Prostate gland (tissue), 2 donors: ENCODE measurements around the gene CEP19. TPM values are rescaled to one million over a fixed set of nuclear protein-coding genes. Genes with fewer than 3 reads are reported as not detected.
"Not testable (repeated sequence)": the region's sequence is repeated elsewhere in the genome, so short reads cannot be mapped to it uniquely, and the experiment has no call there.

Source experiments
- DNase-seq: peaks from one replicate; pipeline ENCODE4 v3.0.0-alpha.2; 2019; ENCODE audit warnings: low spot score
- H3K27ac ChIP-seq, 2 donors: fragments of 200-600 bp; sonication (generic); 2 replicates each; pipeline ENCODE4 v1.5.1; 2017 to 2019
- H3K27me3 ChIP-seq: fragments of 200-600 bp; sonication (generic); replicated peaks from 2 replicates; pipeline ENCODE4 v1.5.1; 2019; ENCODE audit not compliant: insufficient read depth
- H3K36me3 ChIP-seq, 2 donors: fragments of 200-600 bp; sonication (generic); 1 replicate in 1 of 2; 2 replicates in 1 of 2; pipeline versions ENCODE4 v1.5.1 to v1.8.1; 2017 to 2019
- H3K4me1 ChIP-seq: fragments of 200-600 bp; sonication (generic); replicated peaks from 2 replicates; pipeline ENCODE4 v1.5.1; 2019
- H3K4me3 ChIP-seq, 2 donors: fragments of 200-600 bp; sonication (generic); 2 replicates each; pipeline ENCODE4 v1.5.1; 2017 to 2019
- H3K9me3 ChIP-seq: fragments of 200-600 bp; sonication (generic); 2 replicates; pipeline ENCODE4 v1.5.1; 2017
- POLR2A ChIP-seq: fragments of 450-650 bp; IDR thresholded peaks from one replicate; pipeline ENCODE4 v1.6.1; 2016; ENCODE audit warnings: antibody characterized with exemption, mild to moderate bottlenecking
- POLR2AphosphoS5 ChIP-seq: sonication (generic); formaldehyde crosslinking; IDR thresholded peaks from one replicate; pipeline ENCODE4 v1.6.1; 2017; ENCODE audit warnings: antibody characterized with exemption
- WGBS: methylation state at CpG from one replicate; pipeline ENCODE4 v1.1.5; 2018; 5-methylcytosine and 5-hydroxymethylcytosine counted together
- intact Hi-C: fragments of 100-400 bp; cut with DNase I; formaldehyde crosslinking; loops from one replicate; pipeline ENCODE4 v1.14.2; 2022
- total RNA-seq, 2 donors: library from RNA; depleted of rRNA; stranded (reverse); fragments of >200 nt; gene quantifications; one replicate each; pipeline ENCODE4 v1.1.0, GENCODE V29; 2016
- TF ChIP-seq, protein P1 (sequence below), 4 experiments: fragments of 200-600 bp in 2 of 4; fragments of 450-650 bp in 2 of 4; sonication (generic) in 2 of 4; IDR thresholded peaks; 1 replicate in 3 of 4; 2 replicates in 1 of 4; pipeline ENCODE4 v1.5.1; 2016 to 2019; ENCODE audit warnings: antibody characterized with exemption in 4 of 4, mild to moderate bottlenecking in 2 of 4, moderate library complexity in 2 of 4

The CEP19 gene
- total RNA-seq, 2 donors from 2014 or later = 2.2 to 6.3 TPM

GRCh38 chr3:196721097-196721496, 9.0 kb upstream of the CEP19 start:
- no peaks in the 10 kb centered on the region for H3K27me3 ChIP-seq
- H3K4me1 ChIP-seq = no peaks in the 10 kb centered on the region
- intact Hi-C loops = no loop called here
- no peak overlapping the region for H3K4me3 ChIP-seq
- 98% methylated on average over 2 of the region's 2 CpGs for WGBS
- DNase-seq = no peak
- H3K27ac ChIP-seq = no peak overlapping the region
- TF ChIP-seq, protein P1, sequence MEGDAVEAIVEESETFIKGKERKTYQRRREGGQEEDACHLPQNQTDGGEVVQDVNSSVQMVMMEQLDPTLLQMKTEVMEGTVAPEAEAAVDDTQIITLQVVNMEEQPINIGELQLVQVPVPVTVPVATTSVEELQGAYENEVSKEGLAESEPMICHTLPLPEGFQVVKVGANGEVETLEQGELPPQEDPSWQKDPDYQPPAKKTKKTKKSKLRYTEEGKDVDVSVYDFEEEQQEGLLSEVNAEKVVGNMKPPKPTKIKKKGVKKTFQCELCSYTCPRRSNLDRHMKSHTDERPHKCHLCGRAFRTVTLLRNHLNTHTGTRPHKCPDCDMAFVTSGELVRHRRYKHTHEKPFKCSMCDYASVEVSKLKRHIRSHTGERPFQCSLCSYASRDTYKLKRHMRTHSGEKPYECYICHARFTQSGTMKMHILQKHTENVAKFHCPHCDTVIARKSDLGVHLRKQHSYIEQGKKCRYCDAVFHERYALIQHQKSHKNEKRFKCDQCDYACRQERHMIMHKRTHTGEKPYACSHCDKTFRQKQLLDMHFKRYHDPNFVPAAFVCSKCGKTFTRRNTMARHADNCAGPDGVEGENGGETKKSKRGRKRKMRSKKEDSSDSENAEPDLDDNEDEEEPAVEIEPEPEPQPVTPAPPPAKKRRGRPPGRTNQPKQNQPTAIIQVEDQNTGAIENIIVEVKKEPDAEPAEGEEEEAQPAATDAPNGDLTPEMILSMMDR (IDR thresholded peaks at IDR 0.05) = no peak
- TF ChIP-seq POLR2AphosphoS5 = no peak
- no peak for TF ChIP-seq POLR2A
- no peaks in the 10 kb centered on the region for H3K9me3 ChIP-seq
- H3K36me3 ChIP-seq = no peaks in the 10 kb centered on the region

- intact Hi-C loops, H3K36me3 ChIP-seq, H3K4me1 ChIP-seq, DNase-seq, H3K27ac ChIP-seq, H3K9me3 ChIP-seq, H3K4me3 ChIP-seq, H3K27me3 ChIP-seq: not testable (repeated sequence)
- WGBS = 94% methylated on average over 3 of the region's 3 CpGs
Observed at GRCh38 chr3:196717162-196717561, 5.1 kb upstream of the CEP19 start.

DNA sequence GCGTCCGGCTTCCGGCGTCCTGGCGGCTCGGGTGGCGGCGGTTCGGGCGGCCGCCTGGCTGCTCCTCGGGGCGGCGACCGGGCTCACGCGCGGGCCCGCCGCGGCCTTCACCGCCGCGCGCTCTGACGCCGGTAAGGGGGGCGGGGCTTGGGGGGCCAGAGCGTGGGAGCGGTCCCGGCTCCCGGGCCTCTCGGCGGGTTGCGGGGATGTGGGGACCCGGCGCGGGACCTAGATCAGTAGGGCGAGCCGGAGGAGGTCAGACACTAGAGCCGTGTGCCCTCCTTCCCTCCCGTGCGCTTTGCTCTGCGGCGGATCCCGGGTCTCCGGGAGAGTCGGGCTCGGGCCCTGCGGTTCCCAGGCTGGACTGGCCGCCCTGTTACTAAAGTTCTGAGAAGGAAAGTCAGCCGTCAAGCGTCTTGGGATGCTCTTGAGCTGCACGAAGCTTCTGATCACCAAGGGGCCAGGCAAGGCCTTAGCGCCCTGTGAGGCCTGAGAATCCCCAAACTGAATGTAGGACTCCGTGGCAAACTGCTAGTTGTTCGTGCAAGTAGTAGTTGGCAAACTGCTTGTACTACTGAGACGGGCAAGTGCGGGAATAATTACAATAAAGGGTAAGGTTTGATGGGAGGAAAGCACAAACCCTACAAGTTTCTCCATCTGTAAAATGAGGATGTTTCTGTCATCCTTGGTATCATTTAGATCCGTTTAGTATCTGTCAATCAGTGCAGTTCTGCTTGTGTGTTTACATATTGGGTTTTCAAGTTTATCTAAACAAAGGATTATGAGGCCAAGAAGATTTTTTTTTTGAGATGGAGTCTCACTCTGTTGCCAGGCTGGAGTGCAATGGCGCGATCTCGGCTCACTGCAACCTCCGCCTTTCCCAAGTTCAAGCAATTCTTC, 714 bp upstream of the CEP19 start:
- no peaks in the 10 kb centered on the region for H3K27me3 ChIP-seq
- WGBS = 6% methylated on average over 54 of the region's 64 CpGs
- H3K27ac ChIP-seq = peak overlapping the region; percentile 93
- peak; percentile 52 for DNase-seq
- no peaks in the 10 kb centered on the region for H3K9me3 ChIP-seq
- intact Hi-C loops = loop anchor here (2.0 kb wide), 1 partner anchor 28 kb away; no protein-coding TSS in a partner anchor
- no peaks in the 10 kb centered on the region for H3K4me1 ChIP-seq
- TF ChIP-seq, protein P1 (IDR thresholded peaks at IDR 0.05) = peak in 1 of 4 experiments; percentile 34
- TF ChIP-seq POLR2AphosphoS5 (no peak), POLR2A (no peak)
- H3K36me3 ChIP-seq = no peaks in the 10 kb centered on the region
- peak overlapping the region; percentile 77 to 90 for H3K4me3 ChIP-seq

DNA sequence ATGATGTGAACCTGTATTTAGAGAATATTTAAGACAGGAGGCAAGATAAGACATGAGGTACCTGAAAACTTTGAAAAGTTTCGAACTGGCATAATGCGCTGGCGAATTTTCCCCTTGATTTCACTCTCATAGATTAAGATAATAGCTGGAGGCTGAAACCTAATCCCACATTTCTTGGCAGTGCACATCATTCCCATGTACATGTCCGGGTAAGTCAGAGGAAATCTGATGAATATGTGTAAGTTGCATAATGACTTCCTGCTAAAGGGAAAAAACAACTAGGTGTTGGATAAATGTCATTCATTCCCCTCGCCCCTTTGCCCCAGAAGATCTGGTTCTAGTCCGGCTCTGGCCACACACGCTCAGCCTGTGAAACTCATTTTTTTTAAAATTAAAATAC, 3.6 kb downstream of the CEP19 start:
- Histone ChIP-seq H3K36me3 (no peaks in the 10 kb centered on the region), H3K27me3 (no peaks in the 10 kb centered on the region), H3K4me3 (no peak overlapping the region), H3K9me3 (no peaks in the 10 kb centered on the region), H3K4me1 (no peaks in the 10 kb centered on the region), H3K27ac (no peak overlapping the region)
- intact Hi-C loops = no loop called here
- 49% methylated on average over 7 of the region's 7 CpGs for WGBS
- no peak for TF ChIP-seq POLR2A
- no peak for TF ChIP-seq POLR2AphosphoS5
- TF ChIP-seq, protein P1 (IDR thresholded peaks at IDR 0.05) = no peak
- no peak for DNase-seq

- Histone ChIP-seq H3K4me3 (no peak overlapping the region), H3K27ac (no peak overlapping the region), H3K9me3 (no peaks in the 10 kb centered on the region), H3K4me1 (no peaks in the 10 kb centered on the region), H3K36me3 (no peaks in the 10 kb centered on the region), H3K27me3 (no peaks in the 10 kb centered on the region)
- peak; percentile 16 for DNase-seq
- intact Hi-C loops = no loop called here
- 39% methylated on average over 8 of the region's 8 CpGs for WGBS
- TF ChIP-seq, protein P1 (IDR thresholded peaks at IDR 0.05) = no peak
- TF ChIP-seq POLR2A = no peak
- TF ChIP-seq POLR2AphosphoS5 = peak; percentile 44
Observed at GRCh38 chr3:196707566-196707965, 4.5 kb downstream of the CEP19 start.
